Measurements from ENCODE around the gene TUBGCP4.
"Not testable (repeated sequence)": the region's sequence is repeated elsewhere in the genome, so short reads cannot be mapped to it uniquely, and the experiment has no call there.

The TUBGCP4 gene

GRCh38 chr15:43370975-43371974, at the start of gene TUBGCP4, which contains the start of gene ZSCAN29:
Gene TUBGCP4, plus strand, starts transcription at chr15:43371101. Its CDS starts 254 bp downstream, at chr15:43371355.
Gene ZSCAN29, minus strand, starts transcription at chr15:43371043. Its CDS starts 1,130 bp downstream, at chr15:43369913.
- DNase-seq: peak; percentile 90

GRCh38 chr15:43325039-43325684, 45.7 kb upstream of the TUBGCP4 start:
- DNase-seq: no peak

GRCh38 chr15:43329217-43329959, 41.5 kb upstream of the TUBGCP4 start:
- DNase-seq: no peak

- DNase-seq: peak; percentile 97
Measured at GRCh38 chr15:43329960-43330779, 40.7 kb upstream of the TUBGCP4 start, which contains the start of gene LCMT2. Gene LCMT2, minus strand, starts transcription at chr15:43330573. Its CDS starts 84 bp downstream, at chr15:43330489.

- no peak for DNase-seq
Measured at GRCh38 chr15:43330780-43331087, 40.2 kb upstream of the TUBGCP4 start.

GRCh38 chr15:43346305-43346704, 24.6 kb upstream of the TUBGCP4 start:
- DNase-seq: no peak

GRCh38 chr15:43347114-43347513, 23.8 kb upstream of the TUBGCP4 start:
- no peak for DNase-seq

GRCh38 chr15:43352693-43353382, 18.1 kb upstream of the TUBGCP4 start:
- DNase-seq: no peak

- DNase-seq: no peak
Measured at GRCh38 chr15:43360821-43361220, 10.1 kb upstream of the TUBGCP4 start.

- no peak for DNase-seq
Measured at GRCh38 chr15:43361313-43361903, 9.5 kb upstream of the TUBGCP4 start.

- DNase-seq: peak; percentile 45
Measured at GRCh38 chr15:43370310-43370974, 459 bp upstream of the TUBGCP4 start.

- DNase-seq: peak; percentile 47
Measured at GRCh38 chr15:43376017-43376705, 5.3 kb downstream of the TUBGCP4 start.

GRCh38 chr15:43378601-43379000, 7.7 kb downstream of the TUBGCP4 start:
- DNase-seq: no peak

GRCh38 chr15:43382310-43382709, 11.4 kb downstream of the TUBGCP4 start:
- no peak for DNase-seq

GRCh38 chr15:43383070-43383469, 12.2 kb downstream of the TUBGCP4 start:
- no peak for DNase-seq

GRCh38 chr15:43390723-43391122, 19.8 kb downstream of the TUBGCP4 start:
- no peak for DNase-seq

GRCh38 chr15:43393592-43393991, 22.7 kb downstream of the TUBGCP4 start:
- DNase-seq: not testable (repeated sequence)

- DNase-seq: no peak
Measured at GRCh38 chr15:43402255-43402654, 31.4 kb downstream of the TUBGCP4 start.

GRCh38 chr15:43403616-43404015, 32.7 kb downstream of the TUBGCP4 start:
- DNase-seq: no peak

GRCh38 chr15:43404130-43404529, 33.2 kb downstream of the TUBGCP4 start:
- no peak for DNase-seq
